H1 (cell line): ENCODE results near the gene STAT4. TPM values are rescaled to one million over a fixed set of nuclear protein-coding genes. Genes with fewer than 3 reads are reported as not detected.

Source experiments
- CTCF ChIA-PET: fragments of 300-600 bp; sonication (Branson Sonifier 250); formaldehyde crosslinking; loops from one replicate; lab custom pipeline; 2021; ENCODE audit not compliant: partially characterized antibody; lab: Charles Lee
- POLR2A ChIA-PET: fragments of 300-600 bp; sonication (Branson Sonifier 250); formaldehyde crosslinking; loops from one replicate; lab custom pipeline; 2021; ENCODE audit warnings: inconsistent platforms; ENCODE audit not compliant: partially characterized antibody; lab: Charles Lee
- DNase-seq, 2 experiments: peaks; one replicate each; pipeline versions ENCODE4 v3.0.0 to v3.0.0-alpha.2; 2010 to 2022; ENCODE audit warnings: low spot score in 2 of 2, low read depth in 1 of 2, mixed read lengths in 1 of 2
- FAIRE-seq: peaks from 2 replicates; lab custom pipeline; 2011; peaks lifted over from hg19 to GRCh38; lab: Jason Lieb, UNC
- H2AFZ ChIP-seq: 2 replicates; pipeline ENCODE4 v1.8.1; 2012; ENCODE audit warnings: low read length, inconsistent platforms
- H2AK5ac ChIP-seq: 2 replicates; pipeline ENCODE4 v1.6.1; 2013; ENCODE audit warnings: low read depth, low read length
- H2BK120ac ChIP-seq: replicated peaks from 2 replicates; pipeline ENCODE3; 2013; ENCODE audit warnings: low read depth, low read length, inconsistent platforms
- H2BK12ac ChIP-seq: 2 replicates; pipeline ENCODE4 v1.6.1; 2013; ENCODE audit warnings: low read depth, low read length
- H2BK15ac ChIP-seq: 2 replicates; pipeline ENCODE4 v1.6.1; 2013; ENCODE audit warnings: low read length
- H2BK20ac ChIP-seq: 2 replicates; pipeline ENCODE4 v1.6.1; 2013; ENCODE audit warnings: low read length
- H2BK5ac ChIP-seq: 2 replicates; pipeline ENCODE4 v1.6.1; 2013; ENCODE audit warnings: low read depth, low read length
- H3K14ac ChIP-seq: 2 replicates; pipeline ENCODE4 v1.6.1; 2013; ENCODE audit warnings: inconsistent platforms; ENCODE audit not compliant: insufficient read length
- H3K18ac ChIP-seq: 2 replicates; pipeline ENCODE4 v1.6.1; 2013; ENCODE audit warnings: low read length; ENCODE audit errors: extremely low read depth
- H3K23ac ChIP-seq: 2 replicates; pipeline ENCODE4 v1.6.1; 2013; ENCODE audit warnings: inconsistent platforms; ENCODE audit not compliant: insufficient read length
- H3K23me2 ChIP-seq: 2 replicates; pipeline ENCODE4 v1.6.1; 2013; ENCODE audit warnings: low read depth, low read length
- H3K27ac ChIP-seq: 2 replicates; pipeline ENCODE4 v1.6.1; 2011; ENCODE audit warnings: low read depth, low read length, inconsistent platforms
- H3K27me3 ChIP-seq, 4 experiments: replicated peaks in 1 of 4; 1 replicate in 1 of 4; 2 replicates in 3 of 4; pipeline versions ENCODE4 v1.6.1 to v1.8.1; 2011 to 2013; ENCODE audit warnings: low read length in 3 of 4, mild to moderate bottlenecking in 3 of 4, inconsistent platforms in 2 of 4, mixed read lengths in 2 of 4, moderate library complexity in 1 of 4; ENCODE audit not compliant: control insufficient read depth in 3 of 4, insufficient read depth in 3 of 4; ENCODE audit errors: extremely low read depth in 1 of 4
- H3K36me3 ChIP-seq, 4 experiments: 2 replicates each; pipeline versions ENCODE4 v1.6.1 to v1.8.1; 2011 to 2013; ENCODE audit warnings: mild to moderate bottlenecking in 4 of 4, low read length in 3 of 4, moderate library complexity in 2 of 4, control low read depth in 1 of 4, inconsistent platforms in 1 of 4; ENCODE audit not compliant: insufficient read depth in 4 of 4, control insufficient read depth in 2 of 4
- H3K4ac ChIP-seq: replicated peaks from 2 replicates; pipeline ENCODE3; 2013; ENCODE audit warnings: low read length, low read depth, mixed read lengths, inconsistent platforms; ENCODE audit not compliant: insufficient read length
- H3K4me1 ChIP-seq, 4 experiments: replicated peaks in 1 of 4; 1 replicate in 1 of 4; 2 replicates in 3 of 4; pipeline versions ENCODE4 v1.6.1 to v1.8.1; 2011 to 2013; ENCODE audit warnings: low read length in 3 of 4, inconsistent platforms in 2 of 4, mixed read lengths in 1 of 4; ENCODE audit not compliant: insufficient read depth in 4 of 4, control insufficient read depth in 3 of 4
- H3K4me2 ChIP-seq, 2 experiments: 2 replicates each; pipeline versions ENCODE4 v1.6.1 to v1.8.1; 2011 to 2013; ENCODE audit warnings: low read depth in 2 of 2, low read length in 2 of 2, control low read depth in 1 of 2, inconsistent platforms in 1 of 2, mild to moderate bottlenecking in 1 of 2; ENCODE audit not compliant: insufficient read depth in 1 of 2
- H3K4me3 ChIP-seq, 4 experiments: fragments of 200-600, 300-600 bp in 1 of 4; sonication (generic), shearing (Covaris generic), sonication (Bioruptor Twin) in 1 of 4; 2 replicates each; pipeline versions ENCODE4 v1.5.1 to v1.8.1; 2011 to 2016; ENCODE audit warnings: low read length in 4 of 4, low read depth in 3 of 4, control low read depth in 2 of 4, inconsistent platforms in 2 of 4, mild to moderate bottlenecking in 2 of 4, mixed read lengths in 1 of 4, moderate library complexity in 1 of 4; ENCODE audit not compliant: insufficient read depth in 2 of 4; ENCODE audit errors: extremely low read depth in 1 of 4
- H3K56ac ChIP-seq: replicated peaks from 2 replicates; pipeline ENCODE3; 2013; ENCODE audit warnings: low read depth, mild to moderate bottlenecking, mixed read lengths, low read length, inconsistent platforms; ENCODE audit not compliant: insufficient read length
- H3K79me1 ChIP-seq: 2 replicates; pipeline ENCODE4 v1.6.1; 2013; ENCODE audit warnings: low read depth, low read length, control low read depth
- H3K79me2 ChIP-seq, 2 experiments: 2 replicates each; pipeline versions ENCODE4 v1.6.1 to v1.8.1; 2012 to 2013; ENCODE audit warnings: low read length in 2 of 2, mild to moderate bottlenecking in 2 of 2, inconsistent platforms in 1 of 2; ENCODE audit not compliant: insufficient read depth in 2 of 2, control insufficient read depth in 1 of 2
- H3K9ac ChIP-seq, 4 experiments: replicated peaks in 1 of 4; 1 replicate in 1 of 4; 2 replicates in 3 of 4; pipeline versions ENCODE4 v1.6.1 to v1.8.1; 2011 to 2013; ENCODE audit warnings: low read depth in 3 of 4, low read length in 3 of 4, control low read depth in 2 of 4, mild to moderate bottlenecking in 2 of 4, moderate library complexity in 2 of 4, inconsistent platforms in 1 of 4; ENCODE audit errors: extremely low read depth in 1 of 4
- H3K9me3 ChIP-seq, 2 experiments: 2 replicates each; pipeline versions ENCODE4 v1.6.1 to v1.8.1; 2012 to 2013; ENCODE audit warnings: mild to moderate bottlenecking in 2 of 2, moderate library complexity in 2 of 2, control low read depth in 1 of 2, inconsistent platforms in 1 of 2, low read depth in 1 of 2, low read length in 1 of 2, mixed read lengths in 1 of 2; ENCODE audit not compliant: insufficient read depth in 2 of 2
- H4K20me1 ChIP-seq, 2 experiments: replicated peaks in 1 of 2; 2 replicates each; pipeline versions ENCODE3 to v1.8.1; 2011 to 2013; ENCODE audit warnings: inconsistent platforms in 2 of 2, low read length in 2 of 2, mild to moderate bottlenecking in 1 of 2; ENCODE audit not compliant: insufficient read depth in 2 of 2, control insufficient read depth in 1 of 2
- H4K5ac ChIP-seq: 2 replicates; pipeline ENCODE4 v1.6.1; 2013; ENCODE audit warnings: low read length, low read depth, mixed read lengths, inconsistent platforms; ENCODE audit not compliant: insufficient read length
- H4K8ac ChIP-seq: 2 replicates; pipeline ENCODE4 v1.8.0; 2013; ENCODE audit warnings: mild to moderate bottlenecking, moderate library complexity, low read length, inconsistent platforms; ENCODE audit not compliant: insufficient read depth; ENCODE audit errors: extremely low read depth
- H4K91ac ChIP-seq: replicated peaks from 2 replicates; pipeline ENCODE3; 2013; ENCODE audit warnings: low read length, mixed read lengths, inconsistent platforms; ENCODE audit not compliant: insufficient read length
- BACH1 ChIP-seq: IDR thresholded peaks from 2 replicates; pipeline ENCODE4 v1.6.1; 2012; ENCODE audit warnings: low read length, improper control_type of control experiment
- EGR1 ChIP-seq: IDR thresholded peaks from 2 replicates; pipeline ENCODE4 v1.6.1; 2011; ENCODE audit warnings: low read depth, low read length, borderline replicate concordance
- EP300 ChIP-seq, 2 experiments: IDR thresholded peaks; 1 replicate in 1 of 2; 2 replicates in 1 of 2; pipeline ENCODE4 v1.6.1; 2011 to 2012; ENCODE audit warnings: low read depth in 2 of 2, low read length in 2 of 2, mild to moderate bottlenecking in 2 of 2, borderline replicate concordance in 1 of 2, inconsistent platforms in 1 of 2, moderate library complexity in 1 of 2
- GABPA ChIP-seq: IDR thresholded peaks from 2 replicates; pipeline ENCODE4 v1.6.1; 2011; ENCODE audit warnings: mild to moderate bottlenecking, low read length, moderate library complexity, borderline replicate concordance; ENCODE audit not compliant: insufficient read depth
- KDM1A ChIP-seq: fragments of 200-600, 300-600 bp; sonication (generic); IDR thresholded peaks from 2 replicates; pipeline ENCODE4 v1.7.1; 2016; ENCODE audit warnings: mild to moderate bottlenecking, low read length, borderline replicate concordance
- KDM4A ChIP-seq: IDR thresholded peaks from one replicate; pipeline ENCODE4 v1.7.1; 2012; ENCODE audit warnings: low read depth, mild to moderate bottlenecking, moderate library complexity, low read length, inconsistent platforms; ENCODE audit not compliant: severe bottlenecking
- POLR2AphosphoS5 ChIP-seq: IDR thresholded peaks from 2 replicates; pipeline ENCODE4 v1.6.1; 2011; ENCODE audit warnings: low read depth, low read length
- RNF2 ChIP-seq: fragments of 200-900, 300-1000 bp; sonication (generic); IDR thresholded peaks from 2 replicates; pipeline ENCODE4 v1.7.1; 2016; ENCODE audit warnings: borderline replicate concordance, low read depth, mild to moderate bottlenecking, antibody characterized with exemption, low read length; ENCODE audit not compliant: poor library complexity, severe bottlenecking; ENCODE audit errors: missing control alignments
- SP2 ChIP-seq: IDR thresholded peaks from 2 replicates; pipeline ENCODE4 v1.6.1; 2012; ENCODE audit warnings: mild to moderate bottlenecking, low read length, inconsistent platforms
- USF2 ChIP-seq: IDR thresholded peaks from 2 replicates; pipeline ENCODE4 v1.6.1; 2011; ENCODE audit warnings: low read length, improper control_type of control experiment
- WGBS, 2 experiments: shearing (Covaris generic) in 1 of 2; methylation state at CpG; one replicate each; pipeline versions ENCODE4 v1.1.6 to v1.1.7; 2013 to 2015; ENCODE audit warnings: low lambda C conversion rate in 2 of 2, mixed read lengths in 2 of 2, inconsistent platforms in 1 of 2, low coverage in 1 of 2, missing lambda C conversion rate in 1 of 2; ENCODE audit not compliant: insufficient replicate concordance in 2 of 2, insufficient coverage in 1 of 2, insufficient read length in 1 of 2; ENCODE audit errors: extremely low coverage in 1 of 2, missing lambda C conversion rate in 1 of 2; 5-methylcytosine and 5-hydroxymethylcytosine counted together
- polyA plus RNA-seq, 7 experiments: library from polyadenylated mRNA; depleted of rRNA in 3 of 7; stranded (reverse) in 5 of 7; unstranded in 2 of 7; fragments of >200 nt in 5 of 7; fragments of 200-250 nt in 2 of 7; gene quantifications; 1 replicate in 5 of 7; 2 replicates in 1 of 7; 4 replicates in 1 of 7; pipeline versions ENCODE4 v1.2.1 to v1.2.3, GENCODE V29; 2011 to 2013; ENCODE audit warnings: missing spikeins in 2 of 7, mixed read lengths in 2 of 7
- total RNA-seq: library from RNA; stranded (reverse); fragmentation: NEBNext Ultra II Directional; extraction: Animal tissue kit (Norgen Biotek cat#: 25700); gene quantifications from 2 replicates; pipeline ENCODE4 v1.2.1, GENCODE V29; 2021
- TF ChIP-seq, protein P1 (sequence below): IDR thresholded peaks from 2 replicates; pipeline ENCODE4 v1.6.1; 2012; ENCODE audit warnings: low read length, inconsistent platforms

The STAT4 gene
- total and polyA plus RNA-seq, 2 of the 8 experiments (the other 6 are each of a cell fraction or from before 2014, with no cell fraction given): 0.36 to 0.63 TPM

DNA sequence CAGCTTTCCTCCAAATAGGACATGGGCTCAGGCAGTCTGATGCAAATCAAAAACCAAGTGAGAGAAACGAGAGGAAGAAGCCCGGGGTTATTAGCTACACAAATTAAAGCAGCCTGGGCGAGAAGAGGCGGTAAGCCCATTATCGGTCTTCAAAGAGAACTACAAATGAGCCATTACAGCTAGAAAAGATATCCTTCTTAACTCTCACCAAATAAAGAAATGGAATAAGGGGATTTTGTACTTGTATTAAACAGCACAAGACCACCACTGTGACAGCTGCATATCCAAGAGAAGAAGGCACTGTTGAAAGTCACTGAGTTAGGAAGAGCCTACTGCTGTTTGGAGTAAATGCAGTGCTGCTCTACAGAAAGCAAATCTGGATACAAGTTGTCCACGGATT, 169.5 kb downstream of the STAT4 start:
- POLR2A ChIA-PET: no interaction called here
- no peak overlapping the region for H3K9ac ChIP-seq
- WGBS, 2 experiments: 92% methylated on average over 6 of the region's 6 CpGs; no CpG with 5 or more reads in 1 of the 2 experiments
- TF ChIP-seq EP300 (IDR thresholded peaks at IDR 0.05; ENCODE audit: borderline replicate concordance in 1 of 2, low read depth in 2 of 2, low read length in 2 of 2) (no peak), KDM4A (no peak), RNF2 (no peak), POLR2AphosphoS5 (no peak), SP2 (no peak), EGR1 (no peak), BACH1 (no peak), USF2 (no peak), GABPA (no peak), KDM1A (no peak)
- TF ChIP-seq, protein P1, sequence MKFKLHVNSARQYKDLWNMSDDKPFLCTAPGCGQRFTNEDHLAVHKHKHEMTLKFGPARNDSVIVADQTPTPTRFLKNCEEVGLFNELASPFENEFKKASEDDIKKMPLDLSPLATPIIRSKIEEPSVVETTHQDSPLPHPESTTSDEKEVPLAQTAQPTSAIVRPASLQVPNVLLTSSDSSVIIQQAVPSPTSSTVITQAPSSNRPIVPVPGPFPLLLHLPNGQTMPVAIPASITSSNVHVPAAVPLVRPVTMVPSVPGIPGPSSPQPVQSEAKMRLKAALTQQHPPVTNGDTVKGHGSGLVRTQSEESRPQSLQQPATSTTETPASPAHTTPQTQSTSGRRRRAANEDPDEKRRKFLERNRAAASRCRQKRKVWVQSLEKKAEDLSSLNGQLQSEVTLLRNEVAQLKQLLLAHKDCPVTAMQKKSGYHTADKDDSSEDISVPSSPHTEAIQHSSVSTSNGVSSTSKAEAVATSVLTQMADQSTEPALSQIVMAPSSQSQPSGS: no peak

More for the DNA sequence above, 169.5 kb downstream of the STAT4 start:
- Histone ChIP-seq H2BK15ac (no peak overlapping the region), H2BK20ac (no peak overlapping the region), H2AK5ac (no peak overlapping the region), H2BK5ac (no peak overlapping the region), H3K23ac (no peak overlapping the region), H3K4me1 (no peaks in the 10 kb centered on the region), H3K14ac (no peak overlapping the region), H3K23me2 (no peaks in the 10 kb centered on the region), H4K91ac (no peak overlapping the region), H3K4me2 (no peak overlapping the region), H4K5ac (no peak overlapping the region), H2BK12ac (no peak overlapping the region), H2AFZ (no peak overlapping the region), H4K20me1 (peaks cover 0 to 2% of the 10 kb centered on the region in 2 experiments), H3K4ac (no peak overlapping the region), H3K36me3 (peaks cover 21 to 82% (median 62%) of the 10 kb centered on the region in 4 experiments), H3K27ac (no peak overlapping the region), H2BK120ac (no peak overlapping the region), H3K56ac (no peak overlapping the region), H4K8ac (no peak overlapping the region), H3K9me3 (no peaks in the 10 kb centered on the region), H3K18ac (no peak overlapping the region), H3K79me1 (no peaks in the 10 kb centered on the region), H3K27me3 (no peaks in the 10 kb centered on the region), H3K79me2 (no peaks in the 10 kb centered on the region), H3K4me3 (no peak overlapping the region)
- no peak for DNase-seq
- CTCF ChIA-PET: interaction anchor here (1.0 to 1.8 kb wide), 2 partner anchors 199 to 200 kb away, joined by 3 to 4 read pairs; no protein-coding TSS in a partner anchor
- no peak for FAIRE-seq
